ENCODE measurements around the gene PARVG.

The PARVG gene

GRCh38 chr22:44180706-44181032 lies at the start of gene PARVG:
PARVG (plus strand) TSS chr22:44180925; CDS start chr22:44183330, 2,405 bp downstream.
- TF ChIP-seq, protein P1, sequence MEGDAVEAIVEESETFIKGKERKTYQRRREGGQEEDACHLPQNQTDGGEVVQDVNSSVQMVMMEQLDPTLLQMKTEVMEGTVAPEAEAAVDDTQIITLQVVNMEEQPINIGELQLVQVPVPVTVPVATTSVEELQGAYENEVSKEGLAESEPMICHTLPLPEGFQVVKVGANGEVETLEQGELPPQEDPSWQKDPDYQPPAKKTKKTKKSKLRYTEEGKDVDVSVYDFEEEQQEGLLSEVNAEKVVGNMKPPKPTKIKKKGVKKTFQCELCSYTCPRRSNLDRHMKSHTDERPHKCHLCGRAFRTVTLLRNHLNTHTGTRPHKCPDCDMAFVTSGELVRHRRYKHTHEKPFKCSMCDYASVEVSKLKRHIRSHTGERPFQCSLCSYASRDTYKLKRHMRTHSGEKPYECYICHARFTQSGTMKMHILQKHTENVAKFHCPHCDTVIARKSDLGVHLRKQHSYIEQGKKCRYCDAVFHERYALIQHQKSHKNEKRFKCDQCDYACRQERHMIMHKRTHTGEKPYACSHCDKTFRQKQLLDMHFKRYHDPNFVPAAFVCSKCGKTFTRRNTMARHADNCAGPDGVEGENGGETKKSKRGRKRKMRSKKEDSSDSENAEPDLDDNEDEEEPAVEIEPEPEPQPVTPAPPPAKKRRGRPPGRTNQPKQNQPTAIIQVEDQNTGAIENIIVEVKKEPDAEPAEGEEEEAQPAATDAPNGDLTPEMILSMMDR (IDR thresholded peaks at IDR 0.05; ENCODE audit: low read length, missing control alignments) = no peak

DNA sequence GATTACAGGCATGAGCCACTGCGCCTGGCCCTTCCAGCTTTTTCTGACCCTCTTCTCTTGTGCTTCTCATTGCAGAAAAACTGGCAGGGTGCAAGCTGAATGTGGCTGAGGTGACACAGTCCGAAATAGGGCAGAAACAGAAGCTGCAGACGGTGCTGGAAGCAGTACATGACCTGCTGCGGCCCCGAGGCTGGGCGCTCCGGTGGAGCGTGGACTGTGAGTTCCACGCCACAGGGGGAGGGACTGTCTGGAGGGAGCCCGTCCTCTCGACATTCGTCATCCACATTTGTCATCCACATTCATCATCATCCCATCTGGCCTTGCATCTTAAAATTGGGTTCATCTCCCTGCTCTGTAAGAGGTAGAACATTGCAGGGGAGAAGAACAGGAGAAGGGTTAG lies 49.3 kb upstream of the PARVG start:
- no peak overlapping the region for H3K4me3 ChIP-seq (replicated peaks; ENCODE audit: low read depth, low read length)
- TF ChIP-seq, protein P1 (IDR thresholded peaks at IDR 0.05; ENCODE audit: low read length, missing control alignments) = no peak
- DNase-seq (ENCODE audit: low read depth) = no peak

More at GRCh38 chr22:44180706-44181032, at the start of gene PARVG:
- H3K4me3 ChIP-seq (replicated peaks; ENCODE audit: low read depth, low read length) = no peak within 1 kb of the TSS
- DNase-seq (ENCODE audit: low read depth) = no peak

DNA sequence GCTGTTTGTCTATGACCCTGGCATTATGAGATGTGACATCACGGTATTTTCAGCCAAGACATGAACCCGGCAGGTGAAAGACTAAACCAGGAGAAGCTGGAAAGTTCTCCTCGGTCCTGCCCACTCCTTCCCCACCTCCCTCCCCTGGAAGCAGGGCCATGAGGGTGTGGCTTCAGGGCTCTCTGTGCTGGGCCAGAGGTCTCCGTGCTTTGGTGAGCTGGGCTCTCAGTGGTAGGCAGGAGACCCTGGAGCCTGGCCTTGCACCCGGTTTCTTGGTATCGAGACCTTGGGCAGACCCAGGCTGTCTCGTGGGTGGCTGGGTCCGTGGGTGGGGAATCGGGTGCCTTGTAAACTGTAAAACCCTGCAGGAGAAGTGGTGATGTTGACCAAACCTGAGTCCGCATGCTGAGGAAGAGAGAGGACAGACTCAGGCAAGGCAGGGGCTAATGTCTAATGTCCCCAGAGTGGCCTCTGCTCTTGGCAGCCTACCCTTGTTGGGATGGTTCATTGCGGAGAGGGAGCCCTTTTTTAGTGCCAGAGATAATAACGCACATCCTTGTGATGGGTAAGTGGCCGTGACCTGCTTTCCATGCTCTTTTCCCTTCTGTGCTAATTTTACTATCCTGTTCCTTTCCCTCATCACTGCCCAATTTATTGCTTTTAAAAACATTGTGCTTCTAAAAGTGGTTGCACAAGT lies 48.6 kb upstream of the PARVG start:
- no peak for DNase-seq (ENCODE audit: low read depth)
- TF ChIP-seq, protein P1 (IDR thresholded peaks at IDR 0.05; ENCODE audit: low read length, missing control alignments) = no peak
- H3K4me3 ChIP-seq (replicated peaks; ENCODE audit: low read depth, low read length) = no peak overlapping the region

GRCh38 chr22:44132724-44133123 lies 48.0 kb upstream of the PARVG start:
- DNase-seq (ENCODE audit: low read depth) = no peak
- H3K4me3 ChIP-seq (replicated peaks; ENCODE audit: low read depth, low read length) = no peak overlapping the region
- TF ChIP-seq, protein P1 (IDR thresholded peaks at IDR 0.05; ENCODE audit: low read length, missing control alignments) = no peak

- TF ChIP-seq, protein P1 (IDR thresholded peaks at IDR 0.05; ENCODE audit: low read length, missing control alignments) = no peak
- DNase-seq (ENCODE audit: low read depth) = no peak
- H3K4me3 ChIP-seq (replicated peaks; ENCODE audit: low read depth, low read length) = no peak overlapping the region
These were observed 47.6 kb upstream of the PARVG start for GRCh38 chr22:44133161-44133560.

- peak; percentile 18 for DNase-seq (ENCODE audit: low read depth)
- no peak overlapping the region for H3K4me3 ChIP-seq (replicated peaks; ENCODE audit: low read depth, low read length)
- TF ChIP-seq, protein P1 (IDR thresholded peaks at IDR 0.05; ENCODE audit: low read length, missing control alignments) = no peak
These were observed 46.7 kb upstream of the PARVG start for GRCh38 chr22:44133901-44134571.
